ENCODE measurements around the gene RPL36A. TPM values are rescaled to one million over a fixed set of nuclear protein-coding genes. Genes with fewer than 3 reads are reported as not detected.
A peak's percentile ranks its signal among the peaks of the same experiment; 100 is the strongest.

RPL36A gene
- total and polyA plus RNA-seq, 10 of the 15 experiments (the other 5 are each of a cell fraction or from before 2014, with no cell fraction given) = 425 to 4,528 (median 3,270) TPM

- ATAC-seq = peak; percentile 70
- Histone ChIP-seq H3K4me3 (no peak overlapping the region), H3K9ac (ENCODE audit: control insufficient read depth, insufficient read depth, low read length) (no peak overlapping the region), H2AFZ (ENCODE audit: control insufficient read depth, low read depth, low read length) (no peak overlapping the region), H3K36me3 (ENCODE audit: control insufficient read depth in 2 of 2, insufficient read depth in 2 of 2, low read length in 1 of 2) (no peaks in the 10 kb centered on the region; a peak in 1 of 4 replicates), H3K9me3 (replicated peaks; ENCODE audit: control insufficient read depth, insufficient read depth, low read length) (no peaks in the 10 kb centered on the region), H3K27ac (ENCODE audit: control insufficient read depth, insufficient read depth) (no peak overlapping the region), H3K4me2 (ENCODE audit: control insufficient read depth, insufficient read depth) (no peak overlapping the region), H4K20me1 (ENCODE audit: control insufficient read depth, insufficient read depth) (no peaks in the 10 kb centered on the region), H3K27me3 (replicated peaks in 1 of 2; ENCODE audit: control insufficient read depth in 2 of 2, insufficient read depth in 2 of 2, low read length in 1 of 2) (no peaks in the 10 kb centered on the region), H3K79me2 (ENCODE audit: control insufficient read depth, insufficient read depth, low read length) (peaks cover 26% of the 10 kb centered on the region), H3K4me1 (ENCODE audit: control insufficient read depth, insufficient read depth, low read length) (no peaks in the 10 kb centered on the region)
- ChIA-PET SMC1A (ENCODE audit: uncharacterized antibody, unreplicated experiment) (interaction anchor here (0.5 to 0.8 kb wide), 3 partner anchors 8 to 12 kb away, joined by 3 read pairs; no protein-coding TSS in a partner anchor), CTCF (interaction anchor here (2.0 kb wide), 1 partner anchor 37 kb away, joined by 4 read pairs; no protein-coding TSS in a partner anchor), RAD21 (ENCODE audit: unreplicated experiment) (no interaction called here), POLR2A (interaction anchor here (0.6 kb wide), 1 partner anchor 11 kb away, joined by 3 read pairs; no protein-coding TSS in a partner anchor)
- WGBS (ENCODE audit: insufficient coverage, insufficient replicate concordance, low lambda C conversion rate, missing lambda C conversion rate) = 0% methylated on average over 1 of the region's 1 CpG
- no peak for TF ChIP-seq HDAC6 (IDR thresholded peaks at IDR 0.05; ENCODE audit: unreplicated experiment)
- TF ChIP-seq RCOR1 (conservative IDR thresholded peaks at IDR 0.05; ENCODE audit: low read depth, low read length) = no peak
- no peak for TF ChIP-seq TCF7 (IDR thresholded peaks at IDR 0.05; ENCODE audit: borderline replicate concordance)
- TF ChIP-seq SIX5 (IDR thresholded peaks at IDR 0.05; ENCODE audit: low read depth, low read length, severe bottlenecking) = no peak
- TF ChIP-seq HDAC2 (IDR thresholded peaks at IDR 0.05) = no peak
- no peak for TF ChIP-seq SP1 (IDR thresholded peaks at IDR 0.05; ENCODE audit: low read depth, low read length)
- no peak for TF ChIP-seq ETV6 (conservative IDR thresholded peaks at IDR 0.05 in 1 of 2, IDR thresholded peaks at IDR 0.05 in 1 of 2; ENCODE audit: borderline replicate concordance in 1 of 2, low read depth in 1 of 2)
- TF ChIP-seq, protein P1, sequence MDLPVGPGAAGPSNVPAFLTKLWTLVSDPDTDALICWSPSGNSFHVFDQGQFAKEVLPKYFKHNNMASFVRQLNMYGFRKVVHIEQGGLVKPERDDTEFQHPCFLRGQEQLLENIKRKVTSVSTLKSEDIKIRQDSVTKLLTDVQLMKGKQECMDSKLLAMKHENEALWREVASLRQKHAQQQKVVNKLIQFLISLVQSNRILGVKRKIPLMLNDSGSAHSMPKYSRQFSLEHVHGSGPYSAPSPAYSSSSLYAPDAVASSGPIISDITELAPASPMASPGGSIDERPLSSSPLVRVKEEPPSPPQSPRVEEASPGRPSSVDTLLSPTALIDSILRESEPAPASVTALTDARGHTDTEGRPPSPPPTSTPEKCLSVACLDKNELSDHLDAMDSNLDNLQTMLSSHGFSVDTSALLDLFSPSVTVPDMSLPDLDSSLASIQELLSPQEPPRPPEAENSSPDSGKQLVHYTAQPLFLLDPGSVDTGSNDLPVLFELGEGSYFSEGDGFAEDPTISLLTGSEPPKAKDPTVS (IDR thresholded peaks at IDR 0.05; ENCODE audit: low read depth, low read length) = no peak
- TF ChIP-seq MLLT1 (IDR thresholded peaks at IDR 0.05) = no peak
- TF ChIP-seq SMC3 (IDR thresholded peaks at IDR 0.05; ENCODE audit: borderline replicate concordance, low read length) = no peak
- no peak for TF ChIP-seq SRF (IDR thresholded peaks at IDR 0.05; ENCODE audit: low read depth in 2 of 2, low read length in 2 of 2)
- no TSS peak for BruUV-seq (replicated peaks)
- FAIRE-seq = peak; percentile 13
- in situ Hi-C loops (cut with MboI) (no loop called here), intact Hi-C loops (cut with micrococcal nuclease; ENCODE audit: unreplicated experiment) (no loop called here)
- DNase-seq (ENCODE audit: low read depth, low spot score) = no peak
Measured at GRCh38 chrX:101377547-101377946, 13.3 kb upstream of the RPL36A start.

Measured in GM12878 (cell line).